ENCODE results near the gene RTL9.
"Not testable (repeated sequence)": the region's sequence is repeated elsewhere in the genome, so short reads cannot be mapped to it uniquely, and the experiment has no call there.

The RTL9 gene

GRCh38 chrX:110346681-110347080 lies 12.0 kb upstream of the RTL9 start:
- no peak for DNase-seq

- no peak for DNase-seq
These were observed 625 bp downstream of the RTL9 start for GRCh38 chrX:110359273-110359672.

- no peak for DNase-seq
These were observed 4.6 kb downstream of the RTL9 start for GRCh38 chrX:110363244-110363643.

DNA sequence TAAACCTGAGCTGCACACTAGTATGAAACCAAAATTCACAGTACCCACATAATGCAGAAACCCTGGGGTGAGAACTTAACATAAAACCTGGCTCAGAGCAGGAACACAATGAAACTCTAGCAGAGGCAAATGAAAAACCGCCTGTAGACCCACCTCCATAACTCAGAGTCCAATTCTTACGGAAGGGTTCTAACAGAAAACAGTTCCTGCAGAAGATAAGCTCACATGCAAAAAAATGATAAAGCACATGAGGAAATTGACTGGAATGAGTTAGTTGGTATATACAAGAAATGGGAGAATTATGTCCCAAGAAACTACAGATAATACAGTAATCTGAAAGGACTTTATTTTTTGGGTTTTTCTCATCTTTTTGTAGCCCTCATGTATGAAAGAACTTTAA lies 14.7 kb downstream of the RTL9 start:
- DNase-seq, result no peak

DNA sequence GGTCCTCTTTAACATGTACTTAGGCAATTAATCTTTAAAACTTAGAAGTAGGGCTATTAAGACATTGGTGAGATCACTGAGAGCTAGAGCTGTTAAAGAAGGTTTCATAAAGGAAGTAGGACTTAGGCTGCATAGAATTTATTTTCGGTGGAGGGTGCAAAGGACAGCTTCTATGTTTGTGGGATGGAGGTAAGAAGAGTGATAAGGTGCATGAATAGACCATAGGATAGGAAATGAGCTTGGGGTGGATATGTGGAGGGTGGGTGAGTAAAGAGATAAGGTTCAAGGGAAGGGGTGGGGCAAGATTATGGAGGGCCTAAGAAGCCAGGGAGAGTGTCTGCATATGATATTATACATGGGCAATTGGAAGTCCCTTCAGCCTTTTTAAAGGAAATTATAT lies 15.9 kb downstream of the RTL9 start:
- no peak for DNase-seq

- DNase-seq, result no peak
These were observed 22.6 kb downstream of the RTL9 start for GRCh38 chrX:110381216-110381615.

DNA sequence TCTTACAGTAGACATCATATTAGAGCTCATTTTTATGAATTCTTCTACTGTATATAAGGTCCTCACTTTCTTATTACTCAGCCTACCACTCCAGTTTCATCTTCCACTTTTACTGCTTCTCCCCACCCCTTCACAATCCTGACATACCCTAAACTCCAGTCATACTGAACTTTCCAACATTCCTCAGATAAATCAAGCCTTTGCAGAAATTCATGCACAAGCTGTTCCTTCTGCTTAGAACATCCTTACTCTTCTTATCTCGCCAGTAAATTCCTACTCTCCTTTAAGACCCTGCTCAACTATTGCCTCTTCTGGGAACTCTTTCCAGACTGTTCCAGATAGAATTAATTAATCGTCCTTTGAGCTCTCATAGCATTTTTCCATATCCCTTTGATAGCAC lies 24.8 kb downstream of the RTL9 start:
- DNase-seq, result no peak

DNA sequence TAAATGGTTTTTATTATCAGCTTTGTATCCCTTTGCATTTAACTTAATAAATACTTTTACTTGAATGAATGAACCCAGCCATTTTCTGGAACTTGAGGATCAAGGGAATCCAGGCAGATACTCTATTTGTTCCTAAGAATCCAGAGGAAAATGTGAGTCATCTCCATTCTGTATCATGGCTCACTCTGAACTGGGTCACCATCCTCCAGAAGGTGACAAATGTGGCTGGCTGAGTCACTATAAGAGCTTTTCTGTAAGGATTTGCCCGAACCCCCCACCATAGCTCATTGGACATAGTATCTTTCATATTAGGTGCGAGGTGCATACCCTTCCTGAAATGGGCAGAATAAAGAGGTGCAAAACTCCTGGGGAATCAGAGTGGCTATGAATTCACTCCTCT lies 25.8 kb downstream of the RTL9 start:
- DNase-seq, result no peak

DNA sequence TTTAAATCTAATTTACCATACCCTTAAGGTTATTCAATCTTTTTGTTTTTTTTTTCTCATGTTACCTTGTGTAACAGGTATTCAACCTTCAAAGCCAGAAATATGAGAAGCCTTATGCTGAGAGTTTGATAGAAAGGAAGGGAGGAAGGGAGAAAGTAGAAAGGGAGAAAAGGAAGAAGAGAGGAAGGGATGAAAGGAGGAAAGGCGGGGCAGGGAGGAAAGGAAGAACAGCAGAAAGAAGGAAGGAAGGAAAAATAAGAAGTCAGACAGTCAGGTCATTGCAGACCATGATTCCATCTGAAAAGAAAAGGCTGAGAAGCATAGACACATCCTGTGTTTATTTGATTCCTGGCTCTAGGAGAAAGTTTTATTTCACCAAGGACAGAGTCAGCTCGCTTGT lies 30.9 kb downstream of the RTL9 start:
- no peak for DNase-seq

DNA sequence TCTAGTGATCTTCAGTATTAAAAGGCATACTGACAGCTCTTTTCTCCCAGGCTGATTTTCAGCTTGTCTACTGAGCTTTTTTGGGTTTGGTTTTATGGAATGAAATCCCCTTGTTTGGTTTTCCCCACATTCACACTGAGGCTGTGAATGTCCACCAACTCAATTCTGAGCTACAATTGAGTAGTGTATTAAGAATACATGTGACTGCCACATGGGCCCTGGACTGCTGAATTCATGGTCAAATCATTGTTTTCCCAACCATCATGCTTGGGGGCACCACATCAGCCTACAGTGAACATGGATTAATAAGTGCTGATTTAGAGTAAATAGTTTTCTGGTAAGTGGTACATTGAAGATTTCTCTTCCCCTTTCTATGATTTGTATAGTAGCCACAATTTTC lies 32.4 kb downstream of the RTL9 start:
- DNase-seq, result no peak

- DNase-seq, result no peak
These were observed 36.0 kb downstream of the RTL9 start for GRCh38 chrX:110394651-110395050.

- DNase-seq, result no peak
These were observed 37.2 kb downstream of the RTL9 start for GRCh38 chrX:110395877-110396276.

DNA sequence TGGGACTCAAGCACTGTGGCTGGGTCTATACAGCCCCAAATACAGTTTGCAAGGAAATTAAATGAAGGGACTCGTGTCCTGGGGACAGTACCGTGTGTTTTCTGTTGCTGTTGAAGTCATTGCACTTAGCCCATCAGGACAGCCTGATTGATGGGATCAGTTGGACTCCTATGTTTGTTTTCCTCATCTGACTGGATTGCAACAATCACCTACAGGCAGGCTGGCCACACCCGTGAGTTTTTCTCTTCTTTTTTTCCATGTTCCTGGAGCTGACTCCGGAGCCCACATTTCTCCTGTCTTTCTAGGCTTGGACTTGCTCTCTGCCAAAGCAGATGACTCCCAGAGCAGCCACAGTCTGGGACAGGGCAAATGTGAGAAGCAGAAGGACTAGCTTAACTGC lies 38.1 kb downstream of the RTL9 start:
- no peak for DNase-seq

- DNase-seq, result no peak
These were observed 38.7 kb downstream of the RTL9 start for GRCh38 chrX:110397339-110397738.

DNA sequence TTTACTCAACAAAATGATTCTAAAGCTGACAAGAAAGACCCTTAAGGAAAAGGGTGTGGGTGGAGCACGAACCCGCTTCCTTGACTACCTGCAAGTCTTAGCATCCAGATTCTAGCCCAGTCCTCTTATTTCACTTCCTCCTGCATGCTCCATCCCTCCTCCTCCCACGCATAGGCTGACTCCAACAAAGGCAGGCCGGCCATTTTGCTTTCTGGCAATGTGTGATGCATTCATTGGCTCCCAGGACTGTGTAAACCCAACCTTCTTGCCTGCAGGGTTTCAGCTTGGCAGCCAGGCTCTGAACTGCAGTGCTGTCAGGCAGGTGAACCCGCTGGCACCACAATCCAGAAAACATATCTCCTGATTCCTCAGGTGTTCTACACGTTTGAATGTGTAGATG lies 39.3 kb downstream of the RTL9 start:
- DNase-seq, result no peak

DNA sequence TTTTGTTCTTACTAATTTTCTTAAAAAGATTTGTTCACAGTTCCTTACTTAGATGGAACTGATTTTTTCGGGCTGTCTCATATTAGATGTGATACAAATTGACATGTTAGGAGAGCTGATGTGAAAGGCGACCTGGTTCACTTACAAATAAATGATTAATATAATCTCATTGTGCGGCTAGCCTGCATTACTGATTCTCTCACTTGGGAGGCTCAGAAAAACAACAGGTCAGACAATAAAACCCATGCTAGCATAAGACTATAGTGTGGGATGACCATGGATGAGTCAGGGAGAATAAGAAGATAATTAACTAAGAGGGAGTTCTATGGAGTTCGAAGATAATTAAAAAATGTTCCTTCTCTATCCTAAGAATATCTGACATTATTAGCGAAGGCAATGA lies 40.8 kb downstream of the RTL9 start:
- no peak for DNase-seq

DNA sequence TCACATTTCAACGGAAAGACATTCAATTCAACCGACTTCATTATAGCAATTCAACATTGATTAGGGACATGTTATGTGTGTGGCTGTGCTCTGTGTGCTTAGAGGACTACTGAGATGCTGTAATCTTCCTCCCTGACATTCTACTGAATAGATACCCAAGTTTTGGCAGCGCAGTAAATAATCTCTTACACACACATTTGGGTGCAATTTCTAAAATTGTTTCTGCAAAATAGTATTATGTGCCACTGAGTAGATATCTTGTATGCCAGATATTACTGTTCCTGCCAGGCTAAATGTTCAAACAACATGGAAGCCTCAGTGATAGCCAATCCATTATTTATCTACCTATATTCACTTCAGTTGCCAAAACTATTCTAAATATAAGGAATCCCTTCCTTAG lies 41.3 kb downstream of the RTL9 start:
- DNase-seq, result no peak

GRCh38 chrX:110401135-110401534 lies 42.5 kb downstream of the RTL9 start:
- DNase-seq, result no peak

DNA sequence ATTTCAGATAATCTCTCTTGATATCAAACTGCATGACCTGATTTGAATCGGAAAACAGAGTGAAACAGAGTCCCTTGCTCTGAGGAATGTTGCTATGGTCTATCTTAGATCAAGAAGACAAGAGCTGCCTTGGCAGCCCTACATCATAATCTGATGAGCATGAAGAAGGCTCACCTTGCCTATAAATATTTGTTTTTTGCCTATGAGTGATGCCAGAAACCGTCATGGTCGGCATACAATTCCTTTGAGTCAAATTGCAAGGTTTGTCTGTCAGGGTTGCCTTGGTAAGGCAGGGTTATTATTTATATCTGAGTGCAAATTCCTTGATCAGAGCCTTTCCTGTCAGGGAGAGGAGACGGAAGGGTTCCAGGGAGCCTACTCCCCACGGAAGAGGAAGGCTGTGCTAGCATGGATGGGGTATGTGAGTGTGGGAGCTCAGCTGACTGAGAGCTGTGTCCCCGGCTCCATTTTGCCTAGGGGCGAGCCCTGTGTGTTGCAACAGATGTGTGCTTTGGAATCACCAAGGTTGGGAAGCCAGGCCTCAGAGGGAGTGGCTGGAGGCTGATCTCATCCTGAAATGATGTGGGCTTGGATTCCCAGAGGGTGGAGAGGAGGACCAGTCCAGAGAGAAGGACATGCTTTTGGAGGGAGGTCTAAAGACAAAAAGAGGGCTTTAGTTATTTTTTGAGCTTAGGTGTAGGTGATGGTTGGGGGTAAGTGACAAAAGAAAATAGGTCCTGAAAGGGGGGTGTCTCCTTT lies 43.6 kb downstream of the RTL9 start:
- DNase-seq, result no peak

GRCh38 chrX:110402850-110403221 lies 44.2 kb downstream of the RTL9 start:
- no peak for DNase-seq

DNA sequence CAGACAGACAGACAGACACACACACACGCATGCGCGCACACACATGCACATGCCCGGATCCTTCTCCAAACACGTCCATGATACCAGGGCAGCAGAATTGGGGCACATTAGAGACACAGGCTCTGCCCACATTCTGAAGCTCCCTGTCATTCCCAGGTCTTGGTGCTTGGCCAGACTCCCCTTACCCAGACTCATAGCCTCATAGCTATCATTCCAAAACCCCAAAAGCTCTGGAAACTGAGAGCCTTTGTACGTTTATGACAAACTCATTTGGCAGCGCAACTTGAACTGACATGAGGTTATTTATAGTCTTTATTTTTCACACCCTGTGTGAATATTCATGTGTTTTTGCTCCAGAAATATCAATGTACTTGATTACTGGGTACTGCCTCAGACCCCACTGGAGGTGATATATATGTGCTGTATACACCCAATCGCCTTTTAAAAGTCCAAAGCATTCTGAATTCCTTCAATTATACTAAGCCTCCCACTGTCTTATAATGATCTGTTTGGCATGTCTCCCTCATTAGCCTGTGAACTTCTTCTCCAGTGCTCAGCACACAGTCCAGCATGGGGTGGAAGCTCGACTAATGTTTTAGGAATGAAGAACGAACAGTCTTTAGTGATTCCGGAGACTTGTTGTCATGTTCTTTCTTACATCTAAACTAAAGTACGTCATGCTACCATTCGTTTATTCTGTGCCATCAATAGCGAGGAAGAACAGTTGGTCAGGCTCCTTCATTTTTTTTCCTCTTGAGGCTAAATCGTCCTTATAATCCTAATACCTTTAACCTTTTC lies 45.0 kb downstream of the RTL9 start:
- DNase-seq, result no peak

GRCh38 chrX:110404376-110404775 lies 45.7 kb downstream of the RTL9 start:
- DNase-seq, result no peak

DNA sequence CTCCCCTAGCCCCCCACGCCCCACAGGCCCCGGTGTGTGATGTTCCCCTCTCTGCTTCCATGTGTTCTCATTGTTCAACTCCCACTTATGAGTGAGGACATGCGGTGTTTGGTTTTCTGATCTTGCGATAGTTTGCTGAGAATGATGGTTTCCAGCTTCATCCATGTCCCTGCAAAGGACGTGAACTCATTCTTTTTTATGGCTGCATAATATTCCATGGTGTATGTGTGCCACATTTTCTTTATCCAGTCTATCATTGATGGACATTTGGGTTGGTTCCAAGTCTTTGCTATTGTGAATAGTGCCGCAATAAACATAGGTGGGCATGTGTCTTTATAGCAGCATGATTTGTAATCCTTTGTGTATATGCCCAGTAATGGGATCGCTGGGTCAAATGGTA lies 47.6 kb downstream of the RTL9 start:
- not testable (repeated sequence) for DNase-seq

DNA sequence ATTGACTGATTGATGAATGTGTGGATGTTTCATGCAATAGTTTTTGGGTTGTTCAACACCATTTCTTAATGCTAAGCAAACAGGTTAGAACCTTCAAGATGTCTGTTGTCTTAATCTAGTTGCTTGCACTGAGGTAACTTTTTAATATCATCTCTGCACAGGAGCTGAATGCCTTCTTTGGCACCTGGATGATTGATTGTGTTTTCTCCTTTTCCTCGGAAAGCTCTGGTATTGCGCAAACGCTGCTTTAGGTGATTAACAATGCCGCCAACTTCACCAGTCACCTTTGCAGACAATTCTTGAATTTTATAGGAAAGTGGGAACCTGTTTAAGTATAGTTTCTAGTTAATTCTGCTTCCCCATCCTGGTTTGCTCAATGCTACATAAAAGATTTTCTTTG lies 48.2 kb downstream of the RTL9 start:
- DNase-seq, result no peak
